Stimulated activated naive CD4-positive, alpha-beta T cell (primary cell): ENCODE measurements around the gene TSACC.
"Not testable (repeated sequence)": the region's sequence is repeated elsewhere in the genome, so short reads cannot be mapped to it uniquely, and the experiment has no call there.

ENCODE experiments used
- DNase-seq, 6 experiments: peaks; one replicate each; lab custom pipeline; 2025; lab: John Stamatoyannopoulos, UW

Gene TSACC

GRCh38 chr1:156338180-156338976 lies at the start of gene TSACC, which contains the start of gene CCT3:
TSACC (plus strand) TSS chr1:156338526; CDS start chr1:156339758, 1,232 bp downstream.
CCT3 (minus strand) TSS chr1:156338292; CDS start chr1:156338184, 108 bp downstream.
- peak; percentile 98 to 99 (median 99) for DNase-seq

GRCh38 chr1:156289857-156290256 lies 48.5 kb upstream of the TSACC start:
- no peak for DNase-seq

GRCh38 chr1:156291226-156292061 lies 46.9 kb upstream of the TSACC start:
- peak in 1 of 6 experiments; percentile 5 for DNase-seq

GRCh38 chr1:156293098-156293434 lies 45.3 kb upstream of the TSACC start:
- no peak for DNase-seq

GRCh38 chr1:156293895-156294294 lies 44.4 kb upstream of the TSACC start:
- no peak for DNase-seq

GRCh38 chr1:156295391-156295947 lies 42.9 kb upstream of the TSACC start, which contains the start of gene GLMP:
GLMP (minus strand) TSS chr1:156295679; CDS start chr1:156295645, 34 bp downstream.
- DNase-seq, result peak; percentile 24 to 63 (median 47)

- no peak for DNase-seq
These were observed 39.4 kb upstream of the TSACC start, which contains the start of gene VHLL for GRCh38 chr1:156298852-156299357. VHLL (minus strand) TSS chr1:156299307; CDS start chr1:156299189, 118 bp downstream.

GRCh38 chr1:156303241-156303640 lies 35.1 kb upstream of the TSACC start:
- DNase-seq, result no peak

- no peak for DNase-seq
These were observed 33.1 kb upstream of the TSACC start for GRCh38 chr1:156305215-156305614.

GRCh38 chr1:156308078-156308477 lies 30.2 kb upstream of the TSACC start:
- no peak for DNase-seq

- DNase-seq, result no peak
These were observed 27.4 kb upstream of the TSACC start for GRCh38 chr1:156310962-156311361.

GRCh38 chr1:156316909-156317308 lies 21.4 kb upstream of the TSACC start:
- DNase-seq, result no peak

GRCh38 chr1:156319664-156320063 lies 18.7 kb upstream of the TSACC start:
- peak in 2 of 6 experiments; percentile 12 to 14 for DNase-seq

- DNase-seq, result no peak
These were observed 17.8 kb upstream of the TSACC start for GRCh38 chr1:156320560-156320959.

GRCh38 chr1:156323179-156323578 lies 15.1 kb upstream of the TSACC start:
- not testable (repeated sequence) for DNase-seq

GRCh38 chr1:156336242-156336641 lies 2.1 kb upstream of the TSACC start:
- no peak for DNase-seq

GRCh38 chr1:156337052-156337887 lies 1.1 kb upstream of the TSACC start:
- no peak for DNase-seq

- DNase-seq, result peak in 1 of 6 experiments; percentile 34
These were observed 492 bp upstream of the TSACC start for GRCh38 chr1:156337888-156338179.

GRCh38 chr1:156342166-156342955 lies 4.0 kb downstream of the TSACC start:
- DNase-seq, result no peak

- DNase-seq, result no peak
These were observed 6.1 kb downstream of the TSACC start for GRCh38 chr1:156344409-156344808.

GRCh38 chr1:156346035-156346434 lies 7.7 kb downstream of the TSACC start:
- DNase-seq, result not testable (repeated sequence)
